SHP77 treated with DMSO at 0.1 percent for 48 hours (cell line): ENCODE measurements around the gene STAT5B.
A peak's percentile ranks its signal among the peaks of the same experiment; 100 is the strongest.

Experiments
- DNase-seq: peaks from one replicate; lab custom pipeline; 2025; lab: John Stamatoyannopoulos, UW

The STAT5B gene

GRCh38 chr17:42284566-42284965 lies 8.4 kb upstream of the STAT5B start:
- no peak for DNase-seq

GRCh38 chr17:42284024-42284369 lies 7.8 kb upstream of the STAT5B start:
- no peak for DNase-seq

- no peak for DNase-seq
Observed at GRCh38 chr17:42283241-42284023, 7.2 kb upstream of the STAT5B start.

GRCh38 chr17:42282478-42283080 lies 6.4 kb upstream of the STAT5B start:
- no peak for DNase-seq

GRCh38 chr17:42281571-42282096 lies 5.4 kb upstream of the STAT5B start:
- peak; percentile 72 for DNase-seq

GRCh38 chr17:42279776-42280630 lies 3.8 kb upstream of the STAT5B start:
- DNase-seq = no peak

GRCh38 chr17:42277342-42277712 lies 1.1 kb upstream of the STAT5B start:
- DNase-seq = peak; percentile 38

GRCh38 chr17:42276609-42277341 lies 584 bp upstream of the STAT5B start:
- DNase-seq = peak; percentile 38

- no peak for DNase-seq
Observed at GRCh38 chr17:42275527-42276358, 448 bp downstream of the STAT5B start.

- DNase-seq = no peak
Observed at GRCh38 chr17:42274812-42275526, 1.2 kb downstream of the STAT5B start.

- DNase-seq = no peak
Observed at GRCh38 chr17:42274253-42274542, 2.0 kb downstream of the STAT5B start.

- no peak for DNase-seq
Observed at GRCh38 chr17:42273474-42274252, 2.5 kb downstream of the STAT5B start.

- DNase-seq = no peak
Observed at GRCh38 chr17:42272162-42272907, 3.9 kb downstream of the STAT5B start.

- no peak for DNase-seq
Observed at GRCh38 chr17:42271779-42272035, 4.5 kb downstream of the STAT5B start.

GRCh38 chr17:42271006-42271778 lies 5.0 kb downstream of the STAT5B start:
- DNase-seq = no peak

GRCh38 chr17:42270596-42270995 lies 5.6 kb downstream of the STAT5B start:
- no peak for DNase-seq

- no peak for DNase-seq
Observed at GRCh38 chr17:42270170-42270535, 6.0 kb downstream of the STAT5B start.

GRCh38 chr17:42268236-42268635 lies 8.0 kb downstream of the STAT5B start:
- DNase-seq = no peak
